Glutamatergic neuron (in vitro differentiated cells): ENCODE results near the gene TTLL10. TPM values are rescaled to one million over a fixed set of nuclear protein-coding genes. Genes with fewer than 3 reads are reported as not detected.

Experiments
- DNase-seq: peaks from one replicate; pipeline ENCODE4 v3.0.0; 2022
- H3K27ac Mint-ChIP-seq: one replicate; pipeline ENCODE4 v1.8.0; 2020; ENCODE audit warnings: mild to moderate bottlenecking, mixed read lengths, inconsistent platforms; ENCODE audit not compliant: unreplicated experiment
- H3K27me3 Mint-ChIP-seq: one replicate; pipeline ENCODE4 v1.8.0; 2020; ENCODE audit warnings: mild to moderate bottlenecking, moderate library complexity, mixed read lengths, inconsistent platforms; ENCODE audit not compliant: unreplicated experiment
- H3K36me3 Mint-ChIP-seq: one replicate; pipeline ENCODE4 v1.8.0; 2020; ENCODE audit warnings: mild to moderate bottlenecking, mixed read lengths, inconsistent platforms; ENCODE audit not compliant: unreplicated experiment
- H3K4me1 Mint-ChIP-seq: one replicate; pipeline ENCODE4 v1.8.0; 2020; ENCODE audit warnings: mild to moderate bottlenecking, low read depth, mixed read lengths, inconsistent platforms; ENCODE audit not compliant: unreplicated experiment
- H3K4me3 Mint-ChIP-seq: one replicate; pipeline ENCODE4 v1.8.0; 2020; ENCODE audit warnings: mild to moderate bottlenecking, mixed read lengths, inconsistent platforms; ENCODE audit not compliant: unreplicated experiment
- H3K9me3 Mint-ChIP-seq: one replicate; pipeline ENCODE4 v1.8.0; 2020; ENCODE audit warnings: mild to moderate bottlenecking, moderate library complexity, mixed read lengths, inconsistent platforms; ENCODE audit not compliant: unreplicated experiment
- total RNA-seq: library from RNA; stranded (reverse); fragmentation: NEBNext Ultra II Directional; extraction: Animal tissue kit (Norgen Biotek cat#: 25700); gene quantifications from one replicate; pipeline ENCODE4 v1.2.1, GENCODE V29; 2021; ENCODE audit not compliant: unreplicated experiment
- TF ChIP-seq, protein P1 (sequence below): fragments of 200-600 bp; sonication (generic); IDR thresholded peaks from one replicate; pipeline ENCODE4 v1.5.0; 2021; ENCODE audit not compliant: partially characterized antibody, unreplicated experiment

Gene TTLL10
- total RNA-seq, 1 donor from 2014 or later, result not detected

DNA sequence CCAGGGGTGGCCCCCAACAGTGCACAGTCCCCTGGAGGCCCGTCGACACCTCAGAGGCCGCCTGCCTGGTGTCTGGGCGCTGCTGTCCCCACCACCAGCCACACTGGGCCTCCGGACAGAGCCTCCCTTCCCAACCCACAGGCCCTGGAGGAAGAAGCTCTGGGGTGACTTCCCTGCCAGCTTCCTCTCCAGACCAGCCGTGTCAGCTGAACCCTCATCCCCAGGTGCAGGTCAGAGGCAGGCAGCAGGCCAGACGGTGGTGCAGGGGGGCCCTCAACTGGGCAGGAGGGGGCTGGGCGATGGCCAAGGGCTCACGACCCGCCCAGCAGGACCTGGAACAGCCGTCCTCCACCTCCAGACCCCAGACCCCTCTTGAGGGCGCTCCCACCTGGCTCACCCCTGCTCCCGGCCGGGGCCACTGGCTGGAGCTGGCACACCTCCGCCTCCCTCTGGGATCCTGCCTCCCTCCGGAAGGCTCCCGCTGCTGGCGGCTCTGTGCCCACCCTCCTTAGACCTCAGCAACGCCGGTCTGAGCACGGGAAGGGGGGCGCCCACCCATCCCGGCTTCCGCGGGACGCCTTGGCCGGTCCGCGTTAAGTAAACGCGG is 32.2 kb downstream of the TTLL10 start:
- peaks cover 6% of the 10 kb centered on the region for H3K27me3 Mint-ChIP-seq
- DNase-seq, result peak; percentile 17
- no peak overlapping the region for H3K27ac Mint-ChIP-seq
- no peak overlapping the region for H3K4me3 Mint-ChIP-seq
- peaks cover 8% of the 10 kb centered on the region for H3K4me1 Mint-ChIP-seq
- TF ChIP-seq, protein P1, sequence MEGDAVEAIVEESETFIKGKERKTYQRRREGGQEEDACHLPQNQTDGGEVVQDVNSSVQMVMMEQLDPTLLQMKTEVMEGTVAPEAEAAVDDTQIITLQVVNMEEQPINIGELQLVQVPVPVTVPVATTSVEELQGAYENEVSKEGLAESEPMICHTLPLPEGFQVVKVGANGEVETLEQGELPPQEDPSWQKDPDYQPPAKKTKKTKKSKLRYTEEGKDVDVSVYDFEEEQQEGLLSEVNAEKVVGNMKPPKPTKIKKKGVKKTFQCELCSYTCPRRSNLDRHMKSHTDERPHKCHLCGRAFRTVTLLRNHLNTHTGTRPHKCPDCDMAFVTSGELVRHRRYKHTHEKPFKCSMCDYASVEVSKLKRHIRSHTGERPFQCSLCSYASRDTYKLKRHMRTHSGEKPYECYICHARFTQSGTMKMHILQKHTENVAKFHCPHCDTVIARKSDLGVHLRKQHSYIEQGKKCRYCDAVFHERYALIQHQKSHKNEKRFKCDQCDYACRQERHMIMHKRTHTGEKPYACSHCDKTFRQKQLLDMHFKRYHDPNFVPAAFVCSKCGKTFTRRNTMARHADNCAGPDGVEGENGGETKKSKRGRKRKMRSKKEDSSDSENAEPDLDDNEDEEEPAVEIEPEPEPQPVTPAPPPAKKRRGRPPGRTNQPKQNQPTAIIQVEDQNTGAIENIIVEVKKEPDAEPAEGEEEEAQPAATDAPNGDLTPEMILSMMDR, result no peak
- H3K9me3 Mint-ChIP-seq, result peaks cover 5% of the 10 kb centered on the region
- no peaks in the 10 kb centered on the region for H3K36me3 Mint-ChIP-seq

GRCh38 chr1:1206376-1206965 is 32.8 kb downstream of the TTLL10 start, which contains the start of gene TNFRSF18:
TNFRSF18 (minus strand) TSS chr1:1206592; CDS start chr1:1206571, 21 bp downstream.
- Mint-ChIP-seq H3K4me1 (peaks cover 10% of the 10 kb centered on the region), H3K27me3 (peaks cover 6% of the 10 kb centered on the region), H3K9me3 (peaks cover 5% of the 10 kb centered on the region), H3K27ac (peak within 1 kb of the TSS; percentile 33), H3K4me3 (no peak within 1 kb of the TSS), H3K36me3 (no peaks in the 10 kb centered on the region)
- DNase-seq, result peak; percentile 18
- TF ChIP-seq, protein P1, result no peak

GRCh38 chr1:1206966-1207531 is 33.4 kb downstream of the TTLL10 start:
- H3K27ac Mint-ChIP-seq, result peak overlapping the region; percentile 33
- peaks cover 10% of the 10 kb centered on the region for H3K4me1 Mint-ChIP-seq
- H3K36me3 Mint-ChIP-seq, result no peaks in the 10 kb centered on the region
- peak; percentile 25 for DNase-seq
- H3K27me3 Mint-ChIP-seq, result peaks cover 6% of the 10 kb centered on the region
- no peak overlapping the region for H3K4me3 Mint-ChIP-seq
- H3K9me3 Mint-ChIP-seq, result peaks cover 5% of the 10 kb centered on the region
- TF ChIP-seq, protein P1, result no peak

DNA sequence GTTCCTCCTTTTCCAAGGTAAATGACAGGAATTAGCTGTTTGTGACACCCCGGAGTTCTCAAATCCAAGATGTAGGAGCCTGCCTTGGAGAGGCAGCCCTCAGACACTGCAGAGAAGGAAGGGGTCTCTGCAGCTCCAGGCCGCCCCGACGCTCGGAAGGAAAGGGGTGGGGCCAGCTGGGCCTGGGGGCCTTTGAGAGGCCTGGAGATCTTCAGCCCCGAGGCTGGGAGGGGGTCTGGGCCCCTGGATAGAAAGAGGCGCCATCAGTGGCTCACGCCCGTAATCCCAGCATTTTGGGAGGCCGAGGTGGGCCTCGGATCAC is 33.9 kb downstream of the TTLL10 start:
- peaks cover 6% of the 10 kb centered on the region for H3K27me3 Mint-ChIP-seq
- peaks cover 5% of the 10 kb centered on the region for H3K9me3 Mint-ChIP-seq
- H3K36me3 Mint-ChIP-seq, result no peaks in the 10 kb centered on the region
- DNase-seq, result peak; percentile 8
- TF ChIP-seq, protein P1, result no peak
- no peak overlapping the region for H3K4me3 Mint-ChIP-seq
- H3K27ac Mint-ChIP-seq, result peak overlapping the region; percentile 33
- H3K4me1 Mint-ChIP-seq, result peaks cover 10% of the 10 kb centered on the region
